Measurements from ENCODE around the gene LANCL3.

GRCh38 chrX:37543324-37543723 lies 28.1 kb upstream of the LANCL3 start:
- no peak for TF ChIP-seq CTCF (IDR thresholded peaks at IDR 0.05)
- TF ChIP-seq POLR2A (IDR thresholded peaks at IDR 0.05), result no peak
- TF ChIP-seq POLR2AphosphoS5 (IDR thresholded peaks at IDR 0.05), result no peak
